HepG2 (cell line): ENCODE data around the gene DMGDH. TPM values are rescaled to one million over a fixed set of nuclear protein-coding genes. Genes with fewer than 3 reads are reported as not detected.

Experiments
- CEBPG ChIP-seq: IDR thresholded peaks from 2 replicates; pipeline ENCODE4 v1.6.1; 2016
- DRAP1 ChIP-seq: IDR thresholded peaks from 2 replicates; pipeline ENCODE4 v1.6.1; 2016; ENCODE audit warnings: missing genetic modification reagents, missing compliant biosample characterization
- FOXO4 ChIP-seq: sonication (generic); formaldehyde crosslinking; conservative IDR thresholded peaks from 2 replicates; pipeline ENCODE4 v1.8.1; 2023; ENCODE audit warnings: missing genetic modification reagents
- HBP1 ChIP-seq: IDR thresholded peaks from 2 replicates; pipeline ENCODE4 v1.6.1; 2016; ENCODE audit warnings: low read depth, control low read depth
- HHEX ChIP-seq: IDR thresholded peaks from 2 replicates; pipeline ENCODE4 v1.6.1; 2016; ENCODE audit warnings: control low read depth
- IRF2 ChIP-seq: IDR thresholded peaks from 2 replicates; pipeline ENCODE4 v1.6.1; 2018; ENCODE audit warnings: missing genetic modification reagents, missing compliant biosample characterization
- KMT2A ChIP-seq: sonication (generic); formaldehyde crosslinking; IDR thresholded peaks from 2 replicates; pipeline ENCODE4 v1.4.0; 2020; ENCODE audit warnings: missing genetic modification reagents
- MATR3 ChIP-seq: sonication (generic); formaldehyde crosslinking; IDR thresholded peaks from 2 replicates; pipeline ENCODE4 v1.4.0; 2020; ENCODE audit warnings: missing genetic modification reagents
- MXD4 ChIP-seq: IDR thresholded peaks from 2 replicates; pipeline ENCODE4 v1.6.1; 2016; ENCODE audit warnings: mild to moderate bottlenecking, missing biosample characterization, missing genetic modification reagents
- PCBP1 ChIP-seq: fragments of 200-400 bp; formaldehyde crosslinking; IDR thresholded peaks from 2 replicates; pipeline ENCODE4 v1.6.1; 2017; ENCODE audit warnings: mild to moderate bottlenecking, low read depth, low read length, borderline replicate concordance
- PHF21A ChIP-seq: sonication (generic); formaldehyde crosslinking; IDR thresholded peaks from 2 replicates; pipeline ENCODE4 v1.5.0; 2020; ENCODE audit warnings: mild to moderate bottlenecking, missing genetic modification reagents
- RAD51 ChIP-seq: fragments of 450-650 bp; IDR thresholded peaks from 2 replicates; pipeline ENCODE4 v1.6.1; 2016; ENCODE audit warnings: borderline replicate concordance
- SIN3A ChIP-seq: IDR thresholded peaks from 2 replicates; pipeline ENCODE4 v1.6.1; 2011; ENCODE audit warnings: low read depth, mild to moderate bottlenecking, control low read depth, low read length, borderline replicate concordance
- SNAI1 ChIP-seq: sonication (generic); formaldehyde crosslinking; IDR thresholded peaks from 2 replicates; pipeline ENCODE4 v1.5.0; 2020; ENCODE audit warnings: mild to moderate bottlenecking, missing genetic modification reagents, borderline replicate concordance
- SPEN ChIP-seq: sonication (generic); formaldehyde crosslinking; IDR thresholded peaks from 2 replicates; pipeline ENCODE4 v1.5.1; 2020; ENCODE audit warnings: low read depth, mild to moderate bottlenecking, missing genetic modification reagents
- SYNCRIP ChIP-seq: fragments of 200-400 bp; formaldehyde crosslinking; IDR thresholded peaks from 2 replicates; pipeline ENCODE4 v1.6.1; 2018; ENCODE audit warnings: mild to moderate bottlenecking, low read depth, low read length; ENCODE audit not compliant: insufficient read depth
- TRAFD1 ChIP-seq: sonication (generic); formaldehyde crosslinking; IDR thresholded peaks from 2 replicates; pipeline ENCODE4 v1.5.1; 2020; ENCODE audit warnings: missing genetic modification reagents, mild to moderate bottlenecking, borderline replicate concordance
- ZBTB7A ChIP-seq: sonication (generic); formaldehyde crosslinking; IDR thresholded peaks from 2 replicates; pipeline ENCODE4 v1.8.0; 2022; ENCODE audit warnings: mild to moderate bottlenecking, missing genetic modification reagents
- ZNF232 ChIP-seq: sonication (generic); formaldehyde crosslinking; IDR thresholded peaks from 2 replicates; pipeline ENCODE4 v1.4.0; 2020; ENCODE audit warnings: missing genetic modification reagents, borderline replicate concordance
- ZNF350 ChIP-seq: sonication (generic); formaldehyde crosslinking; IDR thresholded peaks from 2 replicates; pipeline ENCODE4 v1.4.0; 2020; ENCODE audit warnings: mild to moderate bottlenecking, low read depth, missing genetic modification reagents, borderline replicate concordance
- ZNF629 ChIP-seq: sonication (generic); formaldehyde crosslinking; conservative IDR thresholded peaks from 2 replicates; pipeline ENCODE4 v1.5.0; 2020; ENCODE audit warnings: missing genetic modification reagents
- ZNF720 ChIP-seq: sonication (generic); formaldehyde crosslinking; IDR thresholded peaks from 2 replicates; pipeline ENCODE4 v1.4.0; 2020; ENCODE audit warnings: missing genetic modification reagents
- ZNF792 ChIP-seq: IDR thresholded peaks from 2 replicates; pipeline ENCODE4 v1.6.1; 2016
- ZSCAN12 ChIP-seq: sonication (generic); formaldehyde crosslinking; IDR thresholded peaks from 2 replicates; pipeline ENCODE4 v1.9.0; 2021; ENCODE audit warnings: mild to moderate bottlenecking, missing genetic modification reagents
- ZXDC ChIP-seq: sonication (generic); formaldehyde crosslinking; IDR thresholded peaks from 2 replicates; pipeline ENCODE4 v1.5.0; 2020; ENCODE audit warnings: mild to moderate bottlenecking, missing genetic modification reagents
- polyA plus RNA-seq, 8 experiments: library from polyadenylated mRNA; depleted of rRNA in 3 of 8; stranded (reverse) in 7 of 8; unstranded in 1 of 8; fragments of >200 nt; fragmentation: Illumina TruSeq in 4 of 8; extraction: Trizol in 4 of 8; gene quantifications; 2 replicates each; pipeline versions ENCODE4 v1.2.1 to v1.2.3, GENCODE V29; 2011 to 2016; ENCODE audit warnings: low read depth in 4 of 8, missing spikeins in 1 of 8, mixed read lengths in 1 of 8; ENCODE audit not compliant: insufficient read depth in 1 of 8
- total RNA-seq, 5 experiments: library from RNA; depleted of rRNA; stranded (reverse); fragments of >200 nt; fragmentation: Illumina TruSeq; extraction: Trizol; gene quantifications; 2 replicates each; pipeline ENCODE4 v1.2.3, GENCODE V29; 2016; ENCODE audit warnings: low read depth in 1 of 5

The DMGDH gene
- total and polyA plus RNA-seq, 2 of the 13 experiments (the other 11 are each of a cell fraction or from before 2014, with no cell fraction given), result 3.6 to 7.9 TPM

- peak; percentile 91 for TF ChIP-seq HHEX
- no peak for TF ChIP-seq ZSCAN12
- TF ChIP-seq PHF21A (CRISPR knock-in tag), result peak; percentile 93
- 0 out of 2 replicates have a peak, but pooled peaks have one; percentile 43 for TF ChIP-seq ZXDC (CRISPR knock-in tag)
- peak; percentile 92 for TF ChIP-seq CEBPG (CRISPR knock-in tag)
- TF ChIP-seq ZNF350 (CRISPR knock-in tag), result peak; percentile 98
- no peak for TF ChIP-seq SYNCRIP
- no peak for TF ChIP-seq FOXO4
- peak; percentile 92 for TF ChIP-seq ZNF232 (CRISPR knock-in tag)
- TF ChIP-seq KMT2A (CRISPR knock-in tag), result peak; percentile 66; the same call in 1 of the 2 replicates
- peak; percentile 62; the same call in 1 of the 2 replicates for TF ChIP-seq ZNF629 (CRISPR knock-in tag)
- TF ChIP-seq MXD4 (CRISPR knock-in tag), result peak; percentile 59; the same call in 1 of the 2 replicates
- no peak for TF ChIP-seq ZNF720 (CRISPR knock-in tag)
- peak; percentile 94 for TF ChIP-seq IRF2 (CRISPR knock-in tag)
- no peak for TF ChIP-seq SNAI1
- no peak for TF ChIP-seq PCBP1
- 0 out of 2 replicates have a peak, but pooled peaks have one; percentile 22 for TF ChIP-seq SIN3A
- TF ChIP-seq MATR3 (CRISPR knock-in tag), result no peak
- TF ChIP-seq ZNF792, result peak; percentile 93
- TF ChIP-seq SPEN (CRISPR knock-in tag), result peak; percentile 79; the same call in 1 of the 2 replicates
- peak; percentile 90 for TF ChIP-seq RAD51
- TF ChIP-seq HBP1 (CRISPR knock-in tag), result peak; percentile 91; the same call in 1 of the 2 replicates
- TF ChIP-seq TRAFD1 (CRISPR knock-in tag), result no peak
- peak; percentile 96 for TF ChIP-seq DRAP1
- TF ChIP-seq ZBTB7A, result no peak; the same call in 1 of the 2 replicates
Observed at GRCh38 chr5:78985725-78986223, 83.7 kb downstream of the DMGDH start (continued).
